HCT116 (cell line): ENCODE measurements around the gene KCNH2.

ENCODE experiments used
- JUND ChIP-seq: IDR thresholded peaks from 2 replicates; pipeline ENCODE4 v1.6.1; 2012
- ZNF274 ChIP-seq: fragments of 200-500 bp; sonication (Bioruptor generic); IDR thresholded peaks from 2 replicates; pipeline ENCODE4 v1.6.1; 2014; ENCODE audit warnings: mild to moderate bottlenecking, low read depth, low read length, inconsistent platforms

- TF ChIP-seq ZNF274 (no peak), JUND (no peak)
Observed at GRCh38 chr7:150916670-150917069, 61.5 kb downstream of the KCNH2 start.
